Measurements from ENCODE around the gene CYP19A1. TPM values are rescaled to one million over a fixed set of nuclear protein-coding genes. Genes with fewer than 3 reads are reported as not detected.
A peak's percentile ranks its signal among the peaks of the same experiment; 100 is the strongest.

CYP19A1 gene
- not detected for total RNA-seq

DNA sequence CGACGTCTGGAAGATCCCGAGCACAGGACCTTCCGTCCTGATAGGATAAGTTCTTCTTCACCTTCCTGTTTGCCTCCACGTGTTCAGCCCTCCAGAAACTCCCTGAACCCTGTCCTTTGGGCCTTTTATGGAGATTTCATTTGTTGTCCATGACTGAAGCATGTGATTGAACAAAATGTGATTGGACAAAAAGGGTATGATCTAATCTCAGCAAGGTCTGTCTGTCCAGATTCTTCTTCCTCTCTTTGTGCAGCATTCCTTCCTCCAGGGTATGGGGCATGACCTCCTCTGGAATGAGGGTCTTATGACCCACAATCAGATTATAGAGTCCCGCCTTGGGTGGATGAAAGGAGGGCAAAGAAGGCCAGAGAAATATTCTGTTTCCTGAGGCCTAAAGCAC is at the start of gene CYP19A1:
TSS of gene CYP19A1 (minus strand) at position 101 of the 400 bp plus-strand sequence. CDS start 95,684 bp downstream, outside the sequence.
- ATAC-seq (no peak), DNase-seq (ENCODE audit: low spot score) (no peak)

DNA sequence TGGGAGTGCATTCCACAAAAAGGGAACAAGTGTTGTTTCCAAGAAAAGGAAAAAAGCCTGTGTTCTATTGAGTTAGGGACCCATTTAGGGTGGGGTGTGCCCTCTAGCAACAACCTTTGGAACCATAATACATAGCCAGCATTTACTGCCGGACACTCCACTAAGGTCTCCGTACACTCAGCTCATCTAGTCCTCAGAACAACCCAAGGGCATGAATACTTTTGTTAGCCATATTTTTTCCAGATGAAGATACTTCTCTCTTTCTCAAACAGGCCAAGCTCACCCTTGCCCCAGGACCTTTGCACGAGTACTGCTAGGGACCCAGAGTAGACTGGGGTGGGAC is 49.3 kb upstream of the CYP19A1 start:
- DNase-seq (ENCODE audit: low spot score) (no peak), ATAC-seq (no peak)

DNA sequence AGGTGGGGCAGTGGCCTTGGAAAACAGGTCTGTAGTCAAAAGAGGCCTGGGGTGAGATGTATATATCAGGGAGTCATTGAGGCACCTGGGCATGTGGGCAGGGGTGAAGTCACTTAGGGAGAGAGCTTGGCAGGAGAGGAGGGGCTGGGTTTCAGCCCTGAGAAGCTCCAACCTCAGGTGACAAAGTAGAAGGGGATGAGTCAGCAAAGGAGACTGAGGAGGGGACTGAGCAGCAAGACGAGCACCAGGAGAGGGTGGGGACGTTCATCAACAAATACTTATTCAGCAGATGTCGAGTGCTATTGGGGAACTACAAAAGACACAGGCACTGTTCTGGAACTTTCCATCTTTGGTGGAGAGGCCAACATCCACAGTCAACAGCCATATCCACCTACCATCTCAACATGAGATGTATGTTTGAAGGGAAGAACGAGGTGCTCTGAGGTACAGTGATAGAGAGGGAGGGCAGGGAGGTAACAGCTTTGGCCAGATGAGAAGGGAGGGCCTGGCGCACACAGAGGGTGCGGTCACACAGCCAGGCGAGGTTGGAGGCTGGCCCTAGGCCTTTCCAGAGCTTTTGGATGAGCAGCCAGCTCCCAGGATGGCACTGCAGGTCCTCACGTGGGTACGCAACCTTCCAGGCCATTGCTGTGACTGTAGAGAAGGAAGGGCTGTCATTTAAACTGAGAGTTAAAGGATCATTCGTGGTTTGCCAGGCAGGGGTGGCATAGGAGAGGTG is 48.7 kb upstream of the CYP19A1 start:
- DNase-seq (ENCODE audit: low spot score) (no peak), ATAC-seq (no peak)

DNA sequence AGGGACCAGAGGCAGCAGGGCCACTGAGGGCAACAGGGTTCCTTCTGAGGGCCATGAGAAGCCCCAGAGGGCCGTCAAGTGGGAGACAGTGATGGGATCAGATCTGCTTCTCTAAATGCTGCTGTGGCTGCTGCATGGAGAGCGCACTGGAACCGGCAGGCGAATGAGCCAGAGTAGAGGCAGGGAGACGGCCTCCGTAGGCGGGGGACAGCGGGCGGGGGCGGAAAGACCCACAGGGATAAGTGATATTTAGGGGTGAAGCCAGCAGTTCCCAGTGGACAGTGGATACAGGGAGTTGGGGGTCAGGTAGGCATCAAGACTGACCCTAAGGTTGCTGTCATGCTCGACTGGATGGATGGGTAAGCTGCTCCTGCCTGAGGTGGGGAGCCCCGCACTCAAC is 48.1 kb upstream of the CYP19A1 start:
- ATAC-seq (no peak), DNase-seq (ENCODE audit: low spot score) (no peak)

DNA sequence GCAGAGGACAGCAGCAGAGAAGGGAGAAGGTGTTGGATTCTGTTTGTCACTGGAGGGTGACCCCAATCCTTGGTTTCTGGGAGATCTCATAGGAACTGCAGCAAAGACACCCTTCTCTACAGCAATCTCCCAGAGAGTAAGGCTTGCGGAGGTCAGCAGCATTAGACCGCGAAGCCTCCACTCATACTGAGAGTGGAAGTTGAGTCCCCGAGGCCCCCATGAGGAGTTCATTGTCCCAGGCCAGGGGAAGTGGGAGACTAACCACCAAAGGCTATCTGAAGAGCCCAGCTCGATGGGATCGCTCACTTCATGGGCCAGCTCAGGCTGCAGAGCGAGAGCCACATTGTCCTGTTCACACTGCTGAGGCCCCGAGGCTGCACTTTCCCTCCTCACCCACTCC is 47.6 kb upstream of the CYP19A1 start:
- DNase-seq (ENCODE audit: low spot score) (no peak), ATAC-seq (no peak)

DNA sequence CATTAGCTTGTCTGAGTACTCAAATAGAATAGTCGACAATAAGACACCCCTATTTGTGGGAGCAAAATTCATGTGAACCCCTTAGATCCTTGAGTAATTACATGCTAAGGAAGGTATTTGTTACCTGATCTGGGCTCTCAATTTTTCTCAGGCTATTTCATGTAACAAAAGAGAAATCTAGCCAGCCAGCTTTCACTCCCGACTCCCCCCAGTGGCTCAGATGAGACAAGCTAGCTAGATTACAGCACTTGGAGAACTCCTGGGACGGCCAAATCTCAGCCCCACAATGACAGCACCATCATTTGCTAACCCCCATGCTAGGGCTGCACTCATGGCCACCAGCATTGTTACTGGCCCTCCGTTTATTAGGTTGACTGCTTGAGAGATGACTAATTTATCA is 44.4 kb upstream of the CYP19A1 start:
- ATAC-seq: peak; percentile 66
- DNase-seq (ENCODE audit: low spot score): no peak

DNA sequence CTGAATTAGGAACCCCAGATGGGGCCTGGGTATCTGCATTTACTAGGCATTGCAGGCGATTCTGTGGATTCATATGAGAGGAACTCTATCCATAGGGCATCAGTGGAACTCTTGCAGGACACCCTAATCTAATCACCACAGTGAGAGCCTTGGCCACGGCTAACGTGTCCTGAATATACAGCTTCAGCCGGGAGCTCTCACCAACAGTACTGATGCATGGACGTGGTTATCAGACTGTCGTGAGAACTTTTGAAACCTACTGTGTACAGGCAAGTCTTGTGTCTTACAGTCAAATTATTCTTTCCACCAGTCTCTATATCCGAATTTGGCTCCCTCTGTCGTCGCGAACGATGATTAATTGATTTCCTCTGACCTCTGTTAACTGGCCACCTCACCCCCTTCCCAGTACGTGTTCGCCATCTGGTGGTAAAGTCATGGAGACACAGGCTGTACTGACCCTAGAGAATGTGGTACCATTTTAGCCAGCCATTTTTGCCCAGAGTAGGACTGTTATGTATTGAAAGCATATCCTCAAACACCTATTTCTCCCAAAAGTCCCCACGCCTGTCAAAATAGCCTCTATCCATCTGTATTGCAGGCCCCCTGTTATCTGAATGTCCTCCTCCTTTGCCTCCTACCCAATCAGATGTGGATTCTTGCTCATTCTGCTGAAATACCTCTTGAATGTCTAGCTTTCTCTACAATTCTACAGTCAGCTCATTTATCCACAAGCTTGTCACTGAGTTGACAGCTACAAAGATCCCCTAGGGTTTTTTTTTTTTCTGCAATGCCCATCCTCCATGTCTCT is 42.8 kb upstream of the CYP19A1 start:
- DNase-seq (ENCODE audit: low spot score) (peak; percentile 53), ATAC-seq (peak; percentile 96)

DNA sequence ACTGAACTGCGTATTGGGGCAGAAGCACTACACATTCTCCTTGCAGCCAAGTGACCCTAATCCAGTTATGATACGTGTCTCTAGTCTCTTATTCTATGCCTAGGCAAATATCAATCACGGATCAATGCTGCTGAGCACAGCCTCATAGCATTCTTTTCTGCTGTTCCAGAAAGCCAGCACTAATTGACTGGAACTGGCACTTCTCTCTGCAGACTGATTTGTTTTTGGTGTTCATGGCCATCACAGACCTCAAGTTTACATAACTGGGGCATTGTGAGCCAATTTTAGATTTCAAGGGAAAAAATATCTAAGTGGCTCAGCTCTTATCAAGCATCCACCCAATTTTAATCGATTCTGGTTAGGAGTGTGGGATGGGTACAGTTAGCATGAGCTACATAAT is 41.0 kb upstream of the CYP19A1 start:
- DNase-seq (ENCODE audit: low spot score): no peak
- no peak for ATAC-seq

DNA sequence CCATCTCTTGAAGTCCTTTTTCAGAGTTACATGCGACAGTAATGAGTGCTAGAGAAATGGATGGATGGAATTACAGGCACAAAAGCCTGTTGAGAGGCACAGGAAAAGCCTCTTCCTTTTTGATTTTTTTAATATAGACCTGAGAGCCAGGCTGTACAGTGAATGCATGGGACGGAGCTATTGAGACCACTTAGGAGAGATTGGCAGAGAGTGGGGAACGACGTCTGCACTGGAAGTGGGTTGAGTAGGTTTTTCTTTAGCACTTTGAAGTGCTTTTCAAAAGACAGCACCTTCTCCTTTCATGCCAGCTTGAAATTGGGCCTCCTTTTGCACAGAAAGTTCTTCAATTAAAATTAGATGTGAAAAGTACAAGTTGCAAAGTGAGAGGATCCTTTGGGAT is 40.0 kb upstream of the CYP19A1 start:
- no peak for DNase-seq (ENCODE audit: low spot score)
- ATAC-seq: no peak

DNA sequence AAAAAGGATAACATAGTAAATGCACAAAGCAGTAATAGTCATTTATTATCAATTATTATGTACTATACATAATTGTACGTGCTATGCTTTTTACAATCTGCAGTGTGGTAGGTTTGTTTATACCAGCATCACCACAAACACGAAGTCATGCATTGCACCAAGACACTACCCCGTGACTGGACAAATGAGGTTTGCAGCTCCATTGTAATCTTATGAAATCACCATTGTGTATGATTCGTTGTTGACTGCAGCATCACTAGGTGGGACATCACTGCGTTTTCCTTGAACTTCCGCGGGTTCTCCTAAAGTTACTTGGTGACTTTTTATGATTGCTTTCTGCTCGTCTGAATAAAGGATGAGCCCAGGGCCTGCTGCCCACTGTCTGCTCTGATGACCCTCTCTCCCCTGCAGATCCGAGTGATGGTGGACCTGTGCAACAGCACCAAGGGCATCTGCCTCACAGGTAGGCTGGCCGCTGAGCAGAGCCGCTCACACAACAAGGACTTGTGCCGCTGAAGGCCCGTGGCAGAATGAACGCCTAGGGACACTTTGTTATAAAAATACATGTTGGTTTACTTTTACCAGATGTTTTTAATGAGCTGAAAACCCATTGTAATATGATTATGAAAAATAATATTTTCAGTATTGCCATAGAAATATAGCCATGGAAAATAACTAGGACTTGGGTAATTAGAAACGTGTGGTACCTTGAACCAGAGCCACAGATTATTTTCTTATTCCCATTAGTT is 38.8 kb upstream of the CYP19A1 start:
- no peak for ATAC-seq

DNA sequence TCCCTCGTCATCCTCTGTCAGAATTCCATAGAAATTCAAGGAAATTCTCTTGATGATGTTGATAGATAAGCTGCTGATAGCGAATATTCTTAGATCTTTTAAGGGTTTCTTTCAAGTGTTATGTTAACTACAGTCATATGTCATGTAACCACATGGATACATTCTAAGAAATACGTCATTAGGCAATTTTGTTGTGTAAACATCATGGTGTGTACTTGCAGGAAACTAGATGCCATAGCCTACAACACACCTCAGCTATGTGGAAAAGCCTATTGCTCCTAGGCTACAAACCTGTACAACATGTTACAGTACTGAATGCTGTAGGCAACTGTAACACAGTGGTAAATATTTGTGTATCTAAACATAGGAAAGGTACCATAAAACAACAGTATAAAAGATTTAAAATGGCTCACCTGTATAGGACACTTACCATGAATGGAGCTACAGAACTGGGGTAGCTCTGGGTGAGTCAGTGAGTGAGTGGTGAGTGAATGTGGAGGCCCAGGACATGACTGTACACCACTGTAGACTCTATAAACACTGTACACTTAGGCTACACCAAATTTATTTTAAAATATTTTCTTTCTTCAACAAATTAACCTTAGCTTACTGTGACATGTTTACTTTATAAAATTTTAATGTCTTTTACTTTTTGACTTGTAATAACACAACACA is 37.7 kb upstream of the CYP19A1 start:
- DNase-seq (ENCODE audit: low spot score): no peak
- no peak for ATAC-seq

More for the DNA sequence above, 38.8 kb upstream of the CYP19A1 start:
- no peak for DNase-seq (ENCODE audit: low spot score)

DNA sequence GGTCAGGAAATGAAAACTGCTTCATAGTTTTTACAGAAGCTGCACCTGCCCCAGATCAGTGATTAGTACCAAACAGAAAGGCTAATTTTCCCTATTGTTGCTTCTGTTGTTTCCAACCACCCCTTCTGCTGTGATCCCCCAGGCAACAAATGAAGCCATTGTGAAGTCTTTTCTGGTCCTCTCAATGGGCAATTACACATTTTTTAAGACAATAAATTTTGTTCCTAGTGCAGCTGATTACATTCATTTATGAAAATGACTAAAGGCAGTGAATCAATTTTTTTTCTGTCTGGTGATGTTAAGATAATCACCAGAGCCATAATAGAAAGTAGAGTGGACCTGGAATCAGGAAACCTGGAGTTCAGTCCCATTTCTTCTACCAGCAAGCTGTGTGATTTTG is 35.7 kb upstream of the CYP19A1 start:
- no peak for ATAC-seq

DNA sequence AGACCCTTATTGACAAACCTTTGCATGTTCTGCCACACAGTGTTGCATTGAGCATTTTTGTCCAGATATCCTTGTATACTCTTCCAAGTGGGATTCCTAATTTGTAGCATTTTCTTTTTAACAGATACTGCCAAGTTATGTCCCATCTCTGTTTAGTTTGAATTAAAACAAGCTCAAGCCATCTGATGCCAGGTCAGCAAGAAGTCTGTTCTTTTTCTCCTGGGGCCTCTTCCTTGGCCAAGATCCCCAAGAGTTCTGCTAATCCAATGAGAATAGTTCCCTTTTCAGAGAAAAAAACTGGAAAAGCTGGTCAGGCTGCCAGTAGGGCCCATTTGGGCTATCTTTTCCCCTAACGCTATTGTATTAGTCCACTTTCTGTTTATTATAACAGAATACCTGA is 32.9 kb upstream of the CYP19A1 start:
- no peak for ATAC-seq
- DNase-seq (ENCODE audit: low spot score): no peak

More for the DNA sequence above, 35.7 kb upstream of the CYP19A1 start:
- DNase-seq (ENCODE audit: low spot score): no peak

DNA sequence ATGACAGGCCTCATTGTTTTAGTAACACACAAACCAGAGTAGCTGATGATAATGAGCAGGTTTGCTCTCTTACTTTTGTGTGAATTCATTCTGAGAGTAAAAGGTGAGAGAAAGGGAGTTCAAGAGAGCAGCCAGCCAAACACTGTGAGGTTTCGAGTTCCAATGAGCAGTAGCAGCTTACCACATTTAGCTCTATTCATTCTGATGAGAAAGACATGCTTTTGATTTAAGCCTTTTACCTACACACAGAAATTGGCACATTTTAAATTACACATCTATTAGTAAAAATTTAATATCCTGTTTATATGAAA is 31.0 kb upstream of the CYP19A1 start:
- DNase-seq (ENCODE audit: low spot score) (no peak), ATAC-seq (no peak)

DNA sequence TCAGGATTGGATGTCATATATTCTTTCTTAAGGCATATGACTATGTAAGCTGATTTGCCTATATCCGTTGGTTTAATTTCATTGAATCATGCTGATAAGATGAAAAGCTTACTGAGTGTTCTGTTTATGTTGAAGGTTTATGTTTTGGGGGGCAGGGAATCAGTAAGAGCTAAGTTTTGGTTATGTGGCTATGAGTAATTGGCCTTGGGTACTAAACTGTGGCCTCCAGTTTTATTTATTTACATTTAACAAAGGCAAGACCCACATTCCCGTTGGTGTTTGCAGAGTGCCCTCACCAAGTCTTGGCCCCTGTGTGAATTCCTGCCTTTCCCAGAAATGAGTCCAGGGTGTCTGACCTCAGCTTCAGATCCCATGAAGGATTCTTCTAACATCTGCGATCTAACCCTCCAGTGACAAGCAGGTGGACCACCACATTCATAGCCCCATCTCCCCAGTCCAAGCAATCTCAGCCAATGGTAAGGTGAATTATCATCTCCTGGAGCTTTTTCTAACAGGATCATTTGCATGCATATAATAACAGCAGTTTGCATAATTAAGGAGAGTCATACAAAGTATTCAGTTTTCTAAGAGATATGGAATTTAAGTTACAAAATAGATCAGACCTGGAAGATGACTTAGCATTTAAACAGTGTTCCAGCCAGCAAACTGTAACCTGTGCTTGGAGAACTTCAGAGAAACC is 30.5 kb upstream of the CYP19A1 start:
- DNase-seq (ENCODE audit: low spot score) (no peak), ATAC-seq (no peak)

DNA sequence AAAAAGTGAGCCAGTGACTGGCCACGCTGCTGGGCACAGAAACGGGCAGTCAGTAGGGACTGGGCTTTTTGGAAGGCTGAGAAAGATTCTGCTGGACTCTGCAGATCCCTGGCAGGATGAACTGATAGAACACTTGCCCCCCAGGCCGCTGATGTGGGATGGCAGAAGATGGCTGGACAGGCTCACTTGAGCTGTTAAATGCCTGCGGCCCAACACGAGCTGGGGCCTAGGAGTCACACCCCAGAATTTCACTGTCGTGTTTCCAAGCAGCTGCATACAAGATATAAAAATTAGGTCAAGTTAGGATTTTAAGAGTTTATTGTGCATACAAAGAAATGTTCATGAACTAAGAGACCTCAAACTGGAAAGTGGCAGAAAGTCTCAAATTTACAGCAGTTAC is 29.9 kb upstream of the CYP19A1 start:
- ATAC-seq: no peak
- no peak for DNase-seq (ENCODE audit: low spot score)

DNA sequence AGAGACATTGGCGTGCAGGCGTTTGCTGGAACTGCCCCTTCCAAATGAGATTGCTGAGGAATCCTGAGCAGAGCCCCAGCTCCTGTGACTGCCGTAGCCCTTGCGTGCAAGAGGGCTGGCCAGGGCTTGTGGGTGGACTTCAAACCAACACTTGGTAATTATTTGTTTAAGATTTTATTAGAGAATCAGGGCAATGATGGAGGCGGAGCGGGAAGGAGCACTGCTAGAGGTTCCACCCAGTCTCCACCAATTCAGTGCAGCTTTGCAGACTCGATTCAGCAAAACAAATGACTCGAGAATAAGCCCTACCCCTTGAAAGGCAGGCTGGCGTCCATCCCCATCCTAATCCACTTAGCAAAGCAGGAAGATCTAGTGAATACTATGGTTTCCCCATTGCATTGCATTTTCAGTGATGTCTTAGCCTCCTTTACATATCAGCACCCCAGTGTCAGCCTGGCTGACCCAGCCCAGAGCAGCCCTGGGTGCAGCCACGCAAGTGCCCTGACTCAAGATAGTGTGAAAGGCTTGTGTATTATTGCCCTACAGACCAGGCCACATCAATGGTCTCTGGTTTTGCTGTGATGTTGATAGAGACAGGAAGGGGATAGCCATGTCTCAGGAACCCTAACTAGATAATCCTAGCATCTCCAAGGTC is 29.1 kb upstream of the CYP19A1 start:
- no peak for DNase-seq (ENCODE audit: low spot score)
- no peak for ATAC-seq

DNA sequence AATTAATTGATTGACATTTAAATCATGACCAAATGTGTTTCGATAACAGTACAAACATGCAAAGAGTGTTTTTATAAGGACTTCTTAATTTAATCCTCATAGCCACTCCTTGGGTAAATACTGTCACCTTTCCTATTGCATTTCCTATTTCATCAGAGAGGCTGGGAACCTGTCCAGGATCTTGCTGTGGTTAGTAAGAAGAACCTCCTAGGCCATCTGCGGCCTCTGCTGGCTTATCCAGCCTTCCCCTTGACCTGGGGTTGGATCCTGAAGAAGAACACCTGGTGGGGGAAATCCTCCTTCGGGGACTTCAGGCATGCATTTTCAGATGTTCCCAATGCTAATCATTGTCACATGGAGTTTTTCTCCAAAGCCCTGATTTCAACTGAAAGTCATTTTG is 28.5 kb upstream of the CYP19A1 start:
- DNase-seq (ENCODE audit: low spot score): no peak

DNA sequence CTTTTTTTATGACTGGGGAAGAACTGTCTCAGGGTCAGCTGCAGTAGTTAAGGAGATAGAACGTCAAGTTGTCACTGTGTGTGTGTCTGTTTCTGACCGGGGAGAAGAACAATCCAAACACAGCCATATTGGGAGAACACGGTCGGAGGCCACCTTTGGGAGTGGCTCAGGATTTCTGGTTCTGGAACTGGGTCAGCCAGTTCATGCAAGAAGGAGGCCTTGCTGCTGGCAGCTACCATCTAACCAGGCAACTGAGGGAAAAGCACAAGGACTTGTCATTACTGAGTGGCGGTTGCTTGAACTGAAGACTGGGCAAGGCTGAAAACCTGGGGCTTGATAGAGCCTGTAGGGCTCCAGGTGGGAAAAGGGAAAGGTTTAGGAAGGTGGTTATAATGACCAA is 27.7 kb upstream of the CYP19A1 start:
- ATAC-seq (no peak), DNase-seq (ENCODE audit: low spot score) (no peak)

More for the DNA sequence above, 28.5 kb upstream of the CYP19A1 start:
- ATAC-seq: peak; percentile 66

DNA sequence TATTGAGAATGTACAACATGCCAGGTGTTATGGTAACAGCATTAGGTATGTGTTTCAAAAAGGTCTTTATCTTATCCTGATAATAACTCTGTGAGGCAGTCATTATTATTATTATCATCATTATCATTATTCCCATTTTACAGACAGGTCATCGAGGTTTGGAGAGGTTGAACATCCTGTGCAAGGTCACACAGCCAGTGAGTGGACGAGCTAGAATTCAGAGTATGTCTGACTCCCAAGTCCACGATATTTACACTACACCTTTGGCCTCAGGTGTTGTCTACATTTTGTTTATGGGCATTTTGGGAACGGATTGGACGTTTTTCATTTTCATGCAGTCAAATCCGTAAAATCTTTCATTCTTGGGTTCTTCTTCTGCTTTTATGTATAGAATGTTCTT is 27.0 kb upstream of the CYP19A1 start:
- ATAC-seq (no peak), DNase-seq (ENCODE audit: low spot score) (no peak)

Data from left lobe of liver (tissue), 2 donors.